Measurements from ENCODE around the gene APEH.
"Not testable (repeated sequence)": the region's sequence is repeated elsewhere in the genome, so short reads cannot be mapped to it uniquely, and the experiment has no call there.

GRCh38 chr3:49684453-49684852 lies 10.3 kb downstream of the APEH start:
- TF ChIP-seq PATZ1 (tag by site-specific recombination; IDR thresholded peaks at IDR 0.05); ELK4 (IDR thresholded peaks at IDR 0.05; ENCODE audit: borderline replicate concordance, low read depth, low read length); YY1 (tag by site-specific recombination; IDR thresholded peaks at IDR 0.05); ZNF350 (tag by site-specific recombination; IDR thresholded peaks at IDR 0.05); SALL2 (tag by site-specific recombination; IDR thresholded peaks at IDR 0.05; ENCODE audit: borderline replicate concordance); TRIM28 (IDR thresholded peaks at IDR 0.05; ENCODE audit: borderline replicate concordance, low read length); CTCF (tag by site-specific recombination; IDR thresholded peaks at IDR 0.05); ZNF701 (tag by site-specific recombination; IDR thresholded peaks at IDR 0.05); ZNF248 (tag by site-specific recombination; IDR thresholded peaks at IDR 0.05); GLIS1 (tag by site-specific recombination; IDR thresholded peaks at IDR 0.05); ZNF302 (tag by site-specific recombination; IDR thresholded peaks at IDR 0.05; ENCODE audit: low read depth); KLF16 (tag by site-specific recombination; IDR thresholded peaks at IDR 0.05); ZNF274 (IDR thresholded peaks at IDR 0.05; ENCODE audit: low read length); ZNF274 (tag by site-specific recombination; IDR thresholded peaks at IDR 0.05; ENCODE audit: borderline replicate concordance): not testable (repeated sequence)
